Prostate gland (tissue), 2 donors: Measurements from ENCODE around the gene GNG8.

Experiments
- CTCF ChIP-seq, 4 experiments: fragments of 200-600 bp in 2 of 4; fragments of 450-650 bp in 2 of 4; sonication (generic) in 2 of 4; IDR thresholded peaks; 1 replicate in 3 of 4; 2 replicates in 1 of 4; pipeline ENCODE4 v1.5.1; 2016 to 2019; ENCODE audit warnings: antibody characterized with exemption in 4 of 4, mild to moderate bottlenecking in 2 of 4, moderate library complexity in 2 of 4
- POLR2A ChIP-seq: fragments of 450-650 bp; IDR thresholded peaks from one replicate; pipeline ENCODE4 v1.6.1; 2016; ENCODE audit warnings: antibody characterized with exemption, mild to moderate bottlenecking
- POLR2AphosphoS5 ChIP-seq: sonication (generic); formaldehyde crosslinking; IDR thresholded peaks from one replicate; pipeline ENCODE4 v1.6.1; 2017; ENCODE audit warnings: antibody characterized with exemption

GRCh38 chr19:46637224-46637623 lies 1.2 kb upstream of the GNG8 start:
- no peak for TF ChIP-seq CTCF (IDR thresholded peaks at IDR 0.05)
- TF ChIP-seq POLR2A, result no peak
- TF ChIP-seq POLR2AphosphoS5, result no peak
